Activated CD8-positive, alpha-beta memory T cell treated with anti-CD3 and anti-CD28 coated beads, Interleukin-2, amount 50 U/mL, for 24 hours (primary cell): ENCODE data around the gene KIF19.
A peak's percentile ranks its signal among the peaks of the same experiment; 100 is the strongest.

Experiments
- DNase-seq: peaks from one replicate; pipeline ENCODE4 v3.0.0-alpha.2; 2020; ENCODE audit errors: extremely low read depth

Gene KIF19

GRCh38 chr17:74362810-74363498 is 36.9 kb downstream of the KIF19 start:
- DNase-seq, result no peak

GRCh38 chr17:74367206-74367605 is 41.2 kb downstream of the KIF19 start, which contains the start of gene GPR142:
TSS of gene GPR142 (plus strand) at chr17:74367506. CDS start at chr17:74369541, 2,035 bp downstream.
- DNase-seq, result no peak

GRCh38 chr17:74368341-74369081 is 42.5 kb downstream of the KIF19 start:
- DNase-seq, result peak; percentile 45

GRCh38 chr17:74369221-74369620 is 43.2 kb downstream of the KIF19 start:
- DNase-seq, result no peak

DNA sequence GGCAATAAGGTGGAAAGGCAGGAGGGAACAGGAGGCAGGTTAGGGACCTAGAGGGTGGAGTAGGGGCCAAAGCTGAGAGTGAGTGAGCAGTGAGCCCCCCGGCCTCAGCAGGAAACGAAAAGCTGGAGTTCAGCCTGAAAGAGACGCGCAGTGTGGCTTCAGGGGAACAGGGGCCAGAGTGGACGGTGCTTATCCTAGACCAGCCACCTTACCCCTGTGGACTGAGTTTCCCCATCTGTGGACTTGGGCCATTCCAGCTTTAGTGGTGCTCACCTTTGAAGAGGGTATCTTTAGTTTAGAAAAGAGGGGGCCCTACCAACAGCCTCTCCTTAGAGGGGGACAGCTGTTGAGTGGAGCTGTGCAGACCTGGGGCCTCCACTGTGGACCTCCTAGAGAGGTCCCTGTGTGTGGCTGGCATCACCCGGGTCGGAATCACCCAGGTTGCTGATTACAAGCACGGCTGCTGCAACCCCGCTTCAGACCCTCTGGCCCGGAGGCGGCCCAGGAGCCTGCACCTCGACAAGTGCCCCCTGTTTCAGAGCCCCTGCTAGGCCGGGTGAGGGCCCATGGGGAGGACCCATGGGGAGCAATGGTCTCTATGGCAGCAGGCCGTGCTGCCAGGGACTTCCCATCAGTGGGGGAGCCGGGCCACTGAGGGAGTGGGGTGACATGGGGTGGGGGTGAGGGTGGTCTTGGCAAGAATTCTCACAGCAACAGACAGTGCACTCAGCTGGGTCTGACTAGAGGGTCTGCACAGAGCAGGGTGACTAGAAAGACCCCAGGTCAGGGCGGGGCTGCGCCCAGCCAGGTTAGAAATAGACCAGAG is 43.9 kb downstream of the KIF19 start:
- DNase-seq, result no peak

DNA sequence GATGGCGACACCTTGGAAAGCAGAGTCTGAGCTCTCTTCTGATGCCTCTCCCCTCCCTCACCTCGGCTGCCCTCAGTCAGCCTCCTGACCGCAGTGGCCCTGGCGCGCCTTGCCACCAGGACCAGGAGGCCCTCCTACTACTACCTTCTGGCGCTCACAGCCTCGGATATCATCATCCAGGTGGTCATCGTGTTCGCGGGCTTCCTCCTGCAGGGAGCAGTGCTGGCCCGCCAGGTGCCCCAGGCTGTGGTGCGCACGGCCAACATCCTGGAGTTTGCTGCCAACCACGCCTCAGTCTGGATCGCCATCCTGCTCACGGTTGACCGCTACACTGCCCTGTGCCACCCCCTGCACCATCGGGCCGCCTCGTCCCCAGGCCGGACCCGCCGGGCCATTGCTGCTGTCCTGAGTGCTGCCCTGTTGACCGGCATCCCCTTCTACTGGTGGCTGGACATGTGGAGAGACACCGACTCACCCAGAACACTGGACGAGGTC is 45.7 kb downstream of the KIF19 start:
- no peak for DNase-seq

DNA sequence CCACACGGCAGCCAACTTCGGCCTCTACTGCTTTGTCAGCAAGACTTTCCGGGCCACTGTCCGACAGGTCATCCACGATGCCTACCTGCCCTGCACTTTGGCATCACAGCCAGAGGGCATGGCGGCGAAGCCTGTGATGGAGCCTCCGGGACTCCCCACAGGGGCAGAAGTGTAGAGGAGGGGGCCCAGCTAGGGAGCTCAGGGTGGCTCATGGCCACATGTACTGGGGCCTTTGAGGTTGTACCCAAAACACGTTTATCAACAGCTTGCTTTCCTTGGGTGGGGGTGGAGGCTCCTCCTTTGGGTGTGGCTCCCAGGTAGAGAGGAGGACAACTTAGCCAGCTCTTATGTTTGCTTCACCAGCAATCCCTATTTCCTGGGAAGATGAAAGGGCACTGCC is 46.4 kb downstream of the KIF19 start:
- DNase-seq, result no peak

- DNase-seq, result no peak
Observed at GRCh38 chr17:74373838-74374606, 48.0 kb downstream of the KIF19 start.

DNA sequence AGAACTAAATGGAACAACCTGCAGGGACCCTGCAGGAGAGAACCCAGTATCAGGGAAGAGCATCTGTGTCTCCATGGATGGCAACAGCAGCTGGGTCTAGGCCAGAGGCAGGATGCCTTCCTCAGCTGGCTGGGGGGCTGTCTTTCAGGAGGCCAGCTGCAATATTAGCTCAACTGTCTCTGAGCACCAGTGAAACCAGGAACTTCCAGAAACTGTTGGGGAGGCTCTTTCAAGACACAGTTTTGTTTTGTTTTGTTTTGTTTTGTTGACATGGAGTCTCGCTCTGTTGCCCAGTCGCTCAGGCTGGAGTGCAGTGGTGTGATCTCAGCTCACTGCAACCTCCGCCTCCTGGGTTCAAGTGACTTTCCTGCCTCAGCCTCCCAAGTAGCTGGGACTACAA is 48.8 kb downstream of the KIF19 start:
- DNase-seq, result no peak

- DNase-seq, result peak; percentile 85
Observed at GRCh38 chr17:74379495-74380085, 53.6 kb downstream of the KIF19 start.

DNA sequence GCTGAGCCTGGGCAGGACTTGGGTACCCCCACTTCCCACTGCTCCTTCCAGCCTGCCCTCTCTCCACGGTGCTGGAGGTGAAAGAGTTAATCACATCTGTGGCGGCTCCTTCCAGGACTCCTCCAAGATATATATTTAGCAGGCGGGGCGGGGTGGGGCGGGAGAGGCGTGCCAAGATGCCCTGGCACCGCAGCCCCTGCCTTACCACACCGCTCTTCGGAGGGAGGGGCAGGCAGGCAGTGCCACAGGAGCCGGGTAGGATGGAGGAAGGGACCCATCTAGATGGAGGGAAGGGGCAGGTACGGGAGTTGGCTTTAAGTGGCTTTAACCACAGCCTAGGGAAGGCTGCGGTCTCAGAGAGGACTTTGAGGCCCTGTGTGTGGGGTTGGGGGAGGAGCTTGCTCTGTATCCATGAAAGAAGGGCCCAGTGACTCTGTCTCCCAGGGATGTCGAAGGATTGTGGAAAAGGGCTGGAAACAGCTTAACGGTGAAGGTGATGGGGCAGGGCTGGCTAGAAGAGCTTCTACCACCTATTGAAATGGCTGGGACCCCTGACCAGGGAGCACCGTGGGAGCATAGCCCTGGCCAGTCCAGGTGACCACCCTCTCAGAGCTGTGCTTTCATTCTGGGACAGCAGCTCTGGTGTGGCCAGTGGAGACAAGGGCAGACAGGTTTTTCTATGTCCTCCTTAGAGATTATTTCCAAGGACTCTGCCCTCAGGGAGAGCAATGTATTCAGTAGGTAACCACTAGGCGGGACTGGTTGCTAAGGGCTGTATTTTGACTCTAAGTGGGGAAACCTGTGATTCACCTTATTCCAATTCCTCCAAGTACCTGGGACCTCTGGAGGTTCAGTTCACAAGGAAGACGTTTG is 54.3 kb downstream of the KIF19 start:
- DNase-seq, result no peak

DNA sequence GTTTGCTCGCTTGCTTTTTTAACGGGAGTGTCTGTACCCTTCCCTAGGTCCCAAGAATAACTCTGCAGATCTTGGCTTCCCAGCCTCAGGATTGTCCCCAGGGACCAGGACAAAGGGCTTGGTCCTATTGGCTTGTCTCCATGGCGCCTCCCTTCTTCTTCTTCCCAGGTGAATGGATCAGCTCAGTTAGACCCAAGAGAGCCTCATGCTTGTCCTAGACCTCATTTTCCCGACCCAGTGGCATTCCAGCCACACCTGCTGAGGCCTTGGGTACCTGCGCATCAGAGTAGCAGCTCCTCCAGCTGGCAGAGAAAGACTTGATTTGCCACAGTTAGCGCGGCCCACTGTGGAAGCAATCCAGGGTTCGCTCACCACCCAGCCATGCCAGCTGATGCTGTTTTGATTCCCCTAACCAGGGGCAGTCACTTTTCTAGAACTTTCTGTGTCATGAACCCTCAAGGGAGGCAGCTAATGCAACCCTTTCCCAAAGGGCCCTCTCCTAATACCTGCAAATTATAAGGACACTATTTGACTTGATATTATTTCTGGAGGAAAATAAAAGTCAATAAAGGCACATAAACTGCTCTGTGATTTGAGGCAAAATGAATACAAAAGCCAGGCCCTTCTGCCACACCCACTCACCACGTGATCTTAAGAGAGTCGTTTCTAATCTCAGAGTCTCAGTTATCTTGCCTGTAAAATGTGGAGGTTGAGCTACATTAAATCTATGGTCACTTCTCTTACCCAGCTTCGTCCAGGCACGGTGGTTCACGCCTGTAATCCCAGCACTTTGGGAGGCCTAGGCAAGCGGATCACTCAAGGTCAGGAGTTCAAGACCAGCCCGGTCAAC is 55.2 kb downstream of the KIF19 start:
- no peak for DNase-seq

DNA sequence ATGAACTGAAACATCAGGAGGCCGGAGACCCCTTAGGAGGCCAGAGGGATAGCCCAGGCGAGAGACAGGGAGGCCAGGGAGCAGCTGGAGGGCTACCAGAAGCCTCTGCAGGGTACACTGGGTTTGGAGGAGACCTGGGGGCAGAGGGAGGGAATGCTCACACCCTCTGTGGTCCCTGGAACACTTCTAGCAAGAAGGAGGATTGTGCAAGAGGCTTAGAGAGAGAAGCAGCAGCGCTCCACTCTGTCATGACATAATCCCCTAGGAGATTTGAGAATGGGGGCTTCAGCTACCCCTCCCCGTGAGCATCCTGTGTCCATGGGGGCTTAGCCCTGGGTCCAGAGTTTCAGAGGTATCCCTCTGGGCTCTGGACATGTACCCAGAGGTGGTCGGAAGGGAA is 57.1 kb downstream of the KIF19 start:
- no peak for DNase-seq

GRCh38 chr17:74385201-74385600 is 59.2 kb downstream of the KIF19 start:
- no peak for DNase-seq

GRCh38 chr17:74386386-74386785 is 60.4 kb downstream of the KIF19 start:
- DNase-seq, result no peak

GRCh38 chr17:74387365-74388218 is 61.6 kb downstream of the KIF19 start:
- no peak for DNase-seq

- no peak for DNase-seq
Observed at GRCh38 chr17:74389084-74389753, 63.2 kb downstream of the KIF19 start.
